ENCODE results near the gene PPIE.
A peak's percentile ranks its signal among the peaks of the same experiment; 100 is the strongest.
"Not testable (repeated sequence)": the region's sequence is repeated elsewhere in the genome, so short reads cannot be mapped to it uniquely, and the experiment has no call there.

PPIE gene

DNA sequence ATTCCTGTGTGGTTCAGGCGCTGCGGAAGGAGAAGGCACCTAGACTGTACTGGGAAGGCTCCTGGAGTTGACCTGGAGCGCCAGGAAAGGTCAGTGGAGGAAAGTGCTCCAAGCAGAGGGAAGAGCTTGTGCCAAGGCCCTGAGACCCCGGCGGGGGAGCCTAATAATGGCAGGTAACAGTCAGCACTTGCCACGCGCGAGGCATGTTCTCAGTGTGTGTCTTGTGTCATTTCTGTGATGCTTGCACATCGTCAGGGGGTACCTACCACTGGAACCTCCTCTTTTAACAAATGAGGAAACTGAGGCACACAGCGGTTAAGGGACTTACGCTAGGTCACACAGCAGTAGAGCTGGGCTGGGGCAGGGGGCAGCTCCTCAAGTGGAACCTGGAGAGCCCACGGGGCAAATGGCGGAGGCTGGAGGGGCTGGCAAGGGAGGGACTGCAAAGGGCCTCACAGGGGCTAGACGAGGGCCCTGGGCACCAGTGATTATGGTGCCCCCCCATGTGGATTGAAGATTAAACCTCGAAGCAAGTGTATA, 51.0 kb downstream of the PPIE start:
- H3K9me3 ChIP-seq (ENCODE audit: insufficient read depth, low read length), result no peaks in the 10 kb centered on the region

DNA sequence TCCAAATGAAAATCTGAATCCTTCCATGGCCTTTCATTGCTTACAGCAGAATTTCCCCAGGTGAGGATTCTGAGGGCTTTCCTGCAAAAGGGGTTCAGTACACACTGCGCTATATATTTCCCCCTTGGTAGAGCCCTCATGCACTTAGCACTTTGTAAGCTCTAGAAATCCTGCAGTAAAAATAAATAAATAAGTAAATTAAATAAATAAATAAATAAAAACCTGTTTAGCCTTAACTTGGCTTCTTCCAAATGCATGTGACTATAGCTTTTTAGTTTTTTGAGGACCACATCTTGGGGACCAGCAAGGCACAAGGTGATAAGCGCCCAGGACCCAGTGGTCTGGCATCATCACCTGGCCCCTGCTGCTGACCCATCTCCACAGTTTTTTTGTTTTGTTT, 53.2 kb downstream of the PPIE start:
- Histone ChIP-seq H2AFZ (ENCODE audit: low read depth, low read length) (no peak overlapping the region), H3K9me3 (ENCODE audit: insufficient read depth, low read length) (no peaks in the 10 kb centered on the region), H3K9ac (ENCODE audit: low read length) (no peak overlapping the region), H3K4me1 (ENCODE audit: low read length) (no peaks in the 10 kb centered on the region), H3K4me2 (ENCODE audit: low read length) (no peak overlapping the region), H3K4me3 (ENCODE audit: low read length) (no peak overlapping the region), H3K27ac (ENCODE audit: low read length) (no peak overlapping the region), H3K79me2 (ENCODE audit: low read length) (no peaks in the 10 kb centered on the region), H3K27me3 (ENCODE audit: low read depth, low read length) (no peaks in the 10 kb centered on the region), H3K36me3 (replicated peaks; ENCODE audit: low read depth, low read length) (no peaks in the 10 kb centered on the region), H4K20me1 (ENCODE audit: insufficient read depth, low read length) (no peaks in the 10 kb centered on the region)
- no peak for TF ChIP-seq EZH2phosphoT487 (IDR thresholded peaks at IDR 0.05; ENCODE audit: low read depth)

More for the DNA sequence above, 51.0 kb downstream of the PPIE start:
- Histone ChIP-seq H3K4me1 (ENCODE audit: low read length) (no peaks in the 10 kb centered on the region), H2AFZ (ENCODE audit: low read depth, low read length) (no peak overlapping the region), H3K79me2 (ENCODE audit: low read length) (no peaks in the 10 kb centered on the region), H3K4me3 (ENCODE audit: low read length) (no peak overlapping the region), H3K27ac (ENCODE audit: low read length) (no peak overlapping the region), H3K4me2 (ENCODE audit: low read length) (no peak overlapping the region), H4K20me1 (ENCODE audit: insufficient read depth, low read length) (no peaks in the 10 kb centered on the region), H3K36me3 (replicated peaks; ENCODE audit: low read depth, low read length) (no peaks in the 10 kb centered on the region), H3K27me3 (ENCODE audit: low read depth, low read length) (no peaks in the 10 kb centered on the region), H3K9ac (ENCODE audit: low read length) (no peak overlapping the region)
- no peak for TF ChIP-seq EZH2phosphoT487 (IDR thresholded peaks at IDR 0.05; ENCODE audit: low read depth)
- TF ChIP-seq, protein P1, sequence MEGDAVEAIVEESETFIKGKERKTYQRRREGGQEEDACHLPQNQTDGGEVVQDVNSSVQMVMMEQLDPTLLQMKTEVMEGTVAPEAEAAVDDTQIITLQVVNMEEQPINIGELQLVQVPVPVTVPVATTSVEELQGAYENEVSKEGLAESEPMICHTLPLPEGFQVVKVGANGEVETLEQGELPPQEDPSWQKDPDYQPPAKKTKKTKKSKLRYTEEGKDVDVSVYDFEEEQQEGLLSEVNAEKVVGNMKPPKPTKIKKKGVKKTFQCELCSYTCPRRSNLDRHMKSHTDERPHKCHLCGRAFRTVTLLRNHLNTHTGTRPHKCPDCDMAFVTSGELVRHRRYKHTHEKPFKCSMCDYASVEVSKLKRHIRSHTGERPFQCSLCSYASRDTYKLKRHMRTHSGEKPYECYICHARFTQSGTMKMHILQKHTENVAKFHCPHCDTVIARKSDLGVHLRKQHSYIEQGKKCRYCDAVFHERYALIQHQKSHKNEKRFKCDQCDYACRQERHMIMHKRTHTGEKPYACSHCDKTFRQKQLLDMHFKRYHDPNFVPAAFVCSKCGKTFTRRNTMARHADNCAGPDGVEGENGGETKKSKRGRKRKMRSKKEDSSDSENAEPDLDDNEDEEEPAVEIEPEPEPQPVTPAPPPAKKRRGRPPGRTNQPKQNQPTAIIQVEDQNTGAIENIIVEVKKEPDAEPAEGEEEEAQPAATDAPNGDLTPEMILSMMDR (IDR thresholded peaks at IDR 0.05; ENCODE audit: low read depth, low read length), result no peak

DNA sequence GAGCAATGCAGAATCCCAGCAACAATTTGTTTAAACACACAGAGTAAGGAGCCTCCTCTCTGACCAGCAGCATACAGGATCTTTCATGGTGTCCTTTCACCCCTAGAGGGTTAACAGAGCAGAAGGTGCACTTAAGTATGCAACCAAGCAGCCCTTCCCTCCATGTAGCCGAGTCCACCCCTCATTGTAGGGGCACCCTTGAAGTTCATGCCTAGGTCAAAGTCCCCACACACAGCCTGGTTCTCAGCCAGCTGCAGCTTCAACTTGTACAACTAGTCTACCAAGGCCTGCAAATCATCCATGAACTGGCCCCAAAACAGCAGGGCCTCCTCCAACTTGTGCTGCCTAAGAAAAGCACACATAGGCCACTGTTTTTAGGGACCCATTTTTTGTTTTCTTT, 57.0 kb downstream of the PPIE start:
- Histone ChIP-seq H3K27me3 (ENCODE audit: low read depth, low read length) (no peaks in the 10 kb centered on the region), H3K36me3 (replicated peaks; ENCODE audit: low read depth, low read length) (no peaks in the 10 kb centered on the region), H3K4me1 (ENCODE audit: low read length) (peaks cover 4% of the 10 kb centered on the region), H3K9ac (ENCODE audit: low read length) (no peak overlapping the region), H3K79me2 (ENCODE audit: low read length) (no peaks in the 10 kb centered on the region), H3K4me3 (ENCODE audit: low read length) (no peak overlapping the region), H2AFZ (ENCODE audit: low read depth, low read length) (no peak overlapping the region), H3K4me2 (ENCODE audit: low read length) (no peak overlapping the region), H4K20me1 (ENCODE audit: insufficient read depth, low read length) (no peaks in the 10 kb centered on the region), H3K9me3 (ENCODE audit: insufficient read depth, low read length) (no peaks in the 10 kb centered on the region), H3K27ac (ENCODE audit: low read length) (no peak overlapping the region)
- TF ChIP-seq, protein P1 (IDR thresholded peaks at IDR 0.05; ENCODE audit: low read depth, low read length), result no peak
- no peak for TF ChIP-seq EZH2phosphoT487 (IDR thresholded peaks at IDR 0.05; ENCODE audit: low read depth)

DNA sequence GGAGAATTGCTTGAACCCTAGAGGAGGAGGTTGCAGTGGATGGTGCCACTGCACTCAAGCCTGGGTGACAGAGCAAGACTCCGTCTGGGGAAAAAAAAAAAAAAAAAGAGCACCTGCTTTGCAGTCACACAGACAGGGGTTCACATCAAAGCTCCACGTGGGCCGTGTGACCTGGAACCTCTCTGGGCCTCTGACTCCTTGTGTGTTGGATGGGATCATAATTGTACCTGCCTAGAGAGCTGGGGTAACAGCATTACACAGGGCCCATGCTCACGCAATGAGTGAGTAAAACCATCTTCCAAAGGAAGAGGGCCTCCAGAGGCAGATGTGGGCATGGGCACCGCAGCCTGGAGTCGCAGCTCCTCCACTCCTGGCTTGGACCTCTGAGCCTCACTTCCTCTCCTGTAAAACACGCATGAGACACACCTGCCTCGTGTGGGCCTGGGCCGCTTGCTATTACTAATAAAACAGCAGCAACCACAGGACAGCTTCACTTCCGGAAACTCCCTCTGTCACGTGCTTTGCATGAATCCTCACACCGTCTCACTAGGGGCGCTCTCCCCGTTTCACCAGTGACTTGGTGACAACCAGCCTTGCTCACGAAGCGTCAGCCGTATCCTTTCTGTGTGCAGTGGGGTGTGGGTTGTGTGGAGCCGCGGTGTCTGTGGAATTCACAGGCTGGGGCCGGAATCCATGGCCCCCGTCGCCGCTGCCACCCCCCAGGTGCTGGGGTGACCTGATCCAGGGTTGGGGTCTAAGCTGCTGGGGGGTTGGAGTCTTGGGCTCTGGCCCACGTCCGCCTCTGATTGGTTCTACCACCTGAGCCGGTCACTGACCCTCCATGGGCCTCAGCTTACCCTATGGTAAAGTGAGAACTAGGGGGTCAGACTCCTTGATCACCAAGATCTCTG, 60.4 kb downstream of the PPIE start:
- Histone ChIP-seq H2AFZ (ENCODE audit: low read depth, low read length) (peak overlapping the region; percentile 90), H3K9ac (ENCODE audit: low read length) (peak overlapping the region; percentile 48), H3K4me2 (ENCODE audit: low read length) (peak overlapping the region; percentile 88), H3K4me3 (ENCODE audit: low read length) (peak overlapping the region; percentile 70), H3K27ac (ENCODE audit: low read length) (peak overlapping the region; percentile 67)
- not testable (repeated sequence) for H3K79me2 ChIP-seq (ENCODE audit: low read length); H4K20me1 ChIP-seq (ENCODE audit: insufficient read depth, low read length); H3K36me3 ChIP-seq (replicated peaks; ENCODE audit: low read depth, low read length); H3K27me3 ChIP-seq (ENCODE audit: low read depth, low read length); H3K9me3 ChIP-seq (ENCODE audit: insufficient read depth, low read length); H3K4me1 ChIP-seq (ENCODE audit: low read length)
- TF ChIP-seq, protein P1 (IDR thresholded peaks at IDR 0.05; ENCODE audit: low read depth, low read length), result peak; percentile 60; the same call in 1 of the 2 replicates
